ENCODE measurements around the gene SLC22A31. TPM values are rescaled to one million over a fixed set of nuclear protein-coding genes. Genes with fewer than 3 reads are reported as not detected.

SLC22A31 gene
- total RNA-seq, 1 donor from 2014 or later, result not detected

- Histone ChIP-seq H3K27ac (ENCODE audit: low read depth, low read length) (no peak overlapping the region), H3K9me3 (ENCODE audit: control insufficient read depth in 3 of 3, low read length in 3 of 3) (peaks cover 0 to 2% (median 0%) of the 10 kb centered on the region in 3 donors), H3K27me3 (ENCODE audit: control insufficient read depth in 3 of 3, insufficient read depth in 3 of 3, low read length in 3 of 3) (peaks cover 48 to 61% (median 48%) of the 10 kb centered on the region in 3 donors), H3K4me1 (ENCODE audit: control insufficient read depth in 3 of 3, insufficient read depth in 3 of 3, low read length in 3 of 3) (peaks cover 0 to 5% (median 0%) of the 10 kb centered on the region in 3 donors), H3K9ac (ENCODE audit: low read depth in 1 of 3, low read length in 3 of 3) (no peak overlapping the region), H3K4me3 (ENCODE audit: low read length in 3 of 3) (no peak overlapping the region), H3K36me3 (ENCODE audit: control insufficient read depth in 3 of 3, insufficient read depth in 3 of 3, low read length in 3 of 3) (no peaks in the 10 kb centered on the region)
Measured at GRCh38 chr16:89201439-89202377, 1.4 kb upstream of the SLC22A31 start.

- Histone ChIP-seq H3K27ac (ENCODE audit: low read depth, low read length) (no peak overlapping the region), H3K4me1 (ENCODE audit: control insufficient read depth in 3 of 3, insufficient read depth in 3 of 3, low read length in 3 of 3) (peaks cover 0 to 5% (median 0%) of the 10 kb centered on the region in 3 donors), H3K4me3 (ENCODE audit: low read length in 3 of 3) (no peak overlapping the region), H3K9ac (ENCODE audit: low read depth in 1 of 3, low read length in 3 of 3) (no peak overlapping the region), H3K27me3 (ENCODE audit: control insufficient read depth in 3 of 3, insufficient read depth in 3 of 3, low read length in 3 of 3) (peaks cover 48 to 61% (median 48%) of the 10 kb centered on the region in 3 donors), H3K9me3 (ENCODE audit: control insufficient read depth in 3 of 3, low read length in 3 of 3) (peaks cover 0 to 2% (median 0%) of the 10 kb centered on the region in 3 donors), H3K36me3 (ENCODE audit: control insufficient read depth in 3 of 3, insufficient read depth in 3 of 3, low read length in 3 of 3) (no peaks in the 10 kb centered on the region)
Measured at GRCh38 chr16:89200850-89201411, 594 bp upstream of the SLC22A31 start.

- H3K36me3 ChIP-seq (ENCODE audit: control insufficient read depth in 3 of 3, insufficient read depth in 3 of 3, low read length in 3 of 3), result peaks cover 2 to 4% (median 2%) of the 10 kb centered on the region in 3 donors
- H3K27me3 ChIP-seq (ENCODE audit: control insufficient read depth in 3 of 3, insufficient read depth in 3 of 3, low read length in 3 of 3), result peaks cover 46 to 61% (median 48%) of the 10 kb centered on the region in 3 donors
Measured at GRCh38 chr16:89199241-89200123, 855 bp downstream of the SLC22A31 start.

GRCh38 chr16:89198417-89199240, 1.7 kb downstream of the SLC22A31 start:
- Histone ChIP-seq H3K27ac (ENCODE audit: low read depth, low read length) (no peak overlapping the region), H3K9me3 (ENCODE audit: control insufficient read depth in 3 of 3, low read length in 3 of 3) (peaks cover 0 to 2% (median 0%) of the 10 kb centered on the region in 3 donors), H3K4me3 (ENCODE audit: low read length in 3 of 3) (no peak overlapping the region), H3K4me1 (ENCODE audit: control insufficient read depth in 3 of 3, insufficient read depth in 3 of 3, low read length in 3 of 3) (peaks cover 0 to 5% (median 0%) of the 10 kb centered on the region in 3 donors), H3K36me3 (ENCODE audit: control insufficient read depth in 3 of 3, insufficient read depth in 3 of 3, low read length in 3 of 3) (peaks cover 8 to 10% (median 10%) of the 10 kb centered on the region in 3 donors), H3K27me3 (ENCODE audit: control insufficient read depth in 3 of 3, insufficient read depth in 3 of 3, low read length in 3 of 3) (peaks cover 42 to 58% (median 46%) of the 10 kb centered on the region in 3 donors), H3K9ac (ENCODE audit: low read depth in 1 of 3, low read length in 3 of 3) (no peak overlapping the region)

More at GRCh38 chr16:89199241-89200123, 855 bp downstream of the SLC22A31 start:
- H3K4me3 ChIP-seq (ENCODE audit: low read length in 3 of 3), result no peak overlapping the region
- no peak overlapping the region for H3K9ac ChIP-seq (ENCODE audit: low read depth in 1 of 3, low read length in 3 of 3)
- H3K9me3 ChIP-seq (ENCODE audit: control insufficient read depth in 3 of 3, low read length in 3 of 3), result peaks cover 0 to 2% (median 0%) of the 10 kb centered on the region in 3 donors
- no peak overlapping the region for H3K27ac ChIP-seq (ENCODE audit: low read depth, low read length)
- peaks cover 0 to 5% (median 0%) of the 10 kb centered on the region in 3 donors for H3K4me1 ChIP-seq (ENCODE audit: control insufficient read depth in 3 of 3, insufficient read depth in 3 of 3, low read length in 3 of 3)

- H3K27me3 ChIP-seq (ENCODE audit: control insufficient read depth in 3 of 3, insufficient read depth in 3 of 3, low read length in 3 of 3), result peaks cover 34 to 50% (median 43%) of the 10 kb centered on the region in 3 donors
- H3K4me1 ChIP-seq (ENCODE audit: control insufficient read depth in 3 of 3, insufficient read depth in 3 of 3, low read length in 3 of 3), result peaks cover 0 to 5% (median 0%) of the 10 kb centered on the region in 3 donors
- H3K4me3 ChIP-seq (ENCODE audit: low read length in 3 of 3), result no peak overlapping the region
- peaks cover 8 to 10% (median 10%) of the 10 kb centered on the region in 3 donors for H3K36me3 ChIP-seq (ENCODE audit: control insufficient read depth in 3 of 3, insufficient read depth in 3 of 3, low read length in 3 of 3)
- H3K27ac ChIP-seq (ENCODE audit: low read depth, low read length), result no peak overlapping the region
- peaks cover 0 to 2% (median 0%) of the 10 kb centered on the region in 3 donors for H3K9me3 ChIP-seq (ENCODE audit: control insufficient read depth in 3 of 3, low read length in 3 of 3)
- H3K9ac ChIP-seq (ENCODE audit: low read depth in 1 of 3, low read length in 3 of 3), result no peak overlapping the region
Measured at GRCh38 chr16:89197633-89198416, 2.5 kb downstream of the SLC22A31 start.

GRCh38 chr16:89197033-89197632, 3.2 kb downstream of the SLC22A31 start:
- Histone ChIP-seq H3K27ac (ENCODE audit: low read depth, low read length) (no peak overlapping the region), H3K36me3 (ENCODE audit: control insufficient read depth in 3 of 3, insufficient read depth in 3 of 3, low read length in 3 of 3) (peaks cover 8 to 10% (median 10%) of the 10 kb centered on the region in 3 donors), H3K27me3 (ENCODE audit: control insufficient read depth in 3 of 3, insufficient read depth in 3 of 3, low read length in 3 of 3) (peaks cover 29 to 44% (median 37%) of the 10 kb centered on the region in 3 donors), H3K9ac (ENCODE audit: low read depth in 1 of 3, low read length in 3 of 3) (peak overlapping the region in 1 of 3 donors; percentile 16), H3K9me3 (ENCODE audit: control insufficient read depth in 3 of 3, low read length in 3 of 3) (no peaks in the 10 kb centered on the region), H3K4me3 (ENCODE audit: low read length in 3 of 3) (no peak overlapping the region), H3K4me1 (ENCODE audit: control insufficient read depth in 3 of 3, insufficient read depth in 3 of 3, low read length in 3 of 3) (peaks cover 0 to 5% (median 0%) of the 10 kb centered on the region in 3 donors)

- Histone ChIP-seq H3K4me3 (ENCODE audit: low read length in 3 of 3) (no peak overlapping the region), H3K27ac (ENCODE audit: low read depth, low read length) (no peak overlapping the region), H3K36me3 (ENCODE audit: control insufficient read depth in 3 of 3, insufficient read depth in 3 of 3, low read length in 3 of 3) (peaks cover 9 to 19% (median 14%) of the 10 kb centered on the region in 3 donors), H3K27me3 (ENCODE audit: control insufficient read depth in 3 of 3, insufficient read depth in 3 of 3, low read length in 3 of 3) (peaks cover 27 to 37% (median 31%) of the 10 kb centered on the region in 3 donors), H3K4me1 (ENCODE audit: control insufficient read depth in 3 of 3, insufficient read depth in 3 of 3, low read length in 3 of 3) (peaks cover 0 to 3% (median 0%) of the 10 kb centered on the region in 3 donors), H3K9me3 (ENCODE audit: control insufficient read depth in 3 of 3, low read length in 3 of 3) (no peaks in the 10 kb centered on the region), H3K9ac (ENCODE audit: low read depth in 1 of 3, low read length in 3 of 3) (no peak overlapping the region)
Measured at GRCh38 chr16:89195521-89196171, 4.7 kb downstream of the SLC22A31 start.

Data from skeletal muscle tissue (tissue), 4 donors.